HL-60 (cell line): ENCODE data around the gene SFTPB.

Source experiments
- DNase-seq, 2 experiments: peaks; one replicate each; pipeline ENCODE4 v3.0.0-alpha.2; 2010 to 2020; ENCODE audit warnings: low read depth in 1 of 2, low spot score in 1 of 2
- H3K27ac ChIP-seq: fragments of 250-450 bp; sonication (Bioruptor Pico); replicated peaks from 2 replicates; pipeline ENCODE4 v1.5.1; 2020; ENCODE audit warnings: mild to moderate bottlenecking, moderate library complexity
- H3K27me3 ChIP-seq: fragments of 250-450 bp; sonication (Bioruptor Pico); 2 replicates; pipeline ENCODE4 v1.5.1; 2021; ENCODE audit warnings: mild to moderate bottlenecking, moderate library complexity; ENCODE audit not compliant: insufficient read depth, poor library complexity, severe bottlenecking
- H3K4me3 ChIP-seq: replicated peaks from 2 replicates; pipeline ENCODE4 v1.5.1; 2011; ENCODE audit warnings: mild to moderate bottlenecking, control low read depth, low read length; ENCODE audit not compliant: insufficient read depth
- GABPA ChIP-seq: IDR thresholded peaks from 2 replicates; pipeline ENCODE4 v1.6.1; 2012; ENCODE audit warnings: low read depth
- POLR2AphosphoS5 ChIP-seq: IDR thresholded peaks from 2 replicates; pipeline ENCODE4 v1.6.1; 2012; ENCODE audit warnings: low read depth
- SPI1 ChIP-seq: IDR thresholded peaks from 2 replicates; pipeline ENCODE4 v1.6.1; 2012; ENCODE audit warnings: low read depth, mild to moderate bottlenecking, borderline replicate concordance
- TF ChIP-seq, protein P1 (sequence below): IDR thresholded peaks from 2 replicates; pipeline ENCODE4 v1.6.1; 2012; ENCODE audit warnings: low read depth; ENCODE audit not compliant: insufficient replicate concordance
- TF ChIP-seq, protein P2 (sequence below): IDR thresholded peaks from one replicate; pipeline ENCODE4 v1.5.1; 2011; ENCODE audit warnings: low read length, control low read depth, inconsistent platforms; ENCODE audit not compliant: insufficient read depth

The SFTPB gene

DNA sequence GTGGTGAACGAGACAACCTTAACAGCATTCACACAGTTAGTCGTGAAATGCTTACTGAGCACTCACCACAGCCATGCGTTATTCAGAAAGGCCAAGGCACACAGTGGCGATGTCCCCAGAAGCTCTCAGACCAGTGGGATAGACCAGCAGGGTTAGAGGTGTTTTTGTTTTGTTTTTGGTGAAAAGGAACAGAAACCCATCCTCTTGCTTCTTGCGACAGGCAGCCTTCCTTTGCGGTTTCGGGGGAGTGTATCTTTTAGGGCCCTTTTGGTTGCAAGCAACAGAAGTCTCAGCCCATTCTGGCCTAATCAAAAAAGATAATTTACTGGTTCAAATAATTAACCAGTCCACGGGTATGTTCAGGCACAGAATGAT, 30.9 kb upstream of the SFTPB start:
- TF ChIP-seq, protein P1, sequence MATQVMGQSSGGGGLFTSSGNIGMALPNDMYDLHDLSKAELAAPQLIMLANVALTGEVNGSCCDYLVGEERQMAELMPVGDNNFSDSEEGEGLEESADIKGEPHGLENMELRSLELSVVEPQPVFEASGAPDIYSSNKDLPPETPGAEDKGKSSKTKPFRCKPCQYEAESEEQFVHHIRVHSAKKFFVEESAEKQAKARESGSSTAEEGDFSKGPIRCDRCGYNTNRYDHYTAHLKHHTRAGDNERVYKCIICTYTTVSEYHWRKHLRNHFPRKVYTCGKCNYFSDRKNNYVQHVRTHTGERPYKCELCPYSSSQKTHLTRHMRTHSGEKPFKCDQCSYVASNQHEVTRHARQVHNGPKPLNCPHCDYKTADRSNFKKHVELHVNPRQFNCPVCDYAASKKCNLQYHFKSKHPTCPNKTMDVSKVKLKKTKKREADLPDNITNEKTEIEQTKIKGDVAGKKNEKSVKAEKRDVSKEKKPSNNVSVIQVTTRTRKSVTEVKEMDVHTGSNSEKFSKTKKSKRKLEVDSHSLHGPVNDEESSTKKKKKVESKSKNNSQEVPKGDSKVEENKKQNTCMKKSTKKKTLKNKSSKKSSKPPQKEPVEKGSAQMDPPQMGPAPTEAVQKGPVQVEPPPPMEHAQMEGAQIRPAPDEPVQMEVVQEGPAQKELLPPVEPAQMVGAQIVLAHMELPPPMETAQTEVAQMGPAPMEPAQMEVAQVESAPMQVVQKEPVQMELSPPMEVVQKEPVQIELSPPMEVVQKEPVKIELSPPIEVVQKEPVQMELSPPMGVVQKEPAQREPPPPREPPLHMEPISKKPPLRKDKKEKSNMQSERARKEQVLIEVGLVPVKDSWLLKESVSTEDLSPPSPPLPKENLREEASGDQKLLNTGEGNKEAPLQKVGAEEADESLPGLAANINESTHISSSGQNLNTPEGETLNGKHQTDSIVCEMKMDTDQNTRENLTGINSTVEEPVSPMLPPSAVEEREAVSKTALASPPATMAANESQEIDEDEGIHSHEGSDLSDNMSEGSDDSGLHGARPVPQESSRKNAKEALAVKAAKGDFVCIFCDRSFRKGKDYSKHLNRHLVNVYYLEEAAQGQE, result no peak
- peak; percentile 26; the same call in 1 of the 2 replicates for TF ChIP-seq SPI1
- Histone ChIP-seq H3K27ac (peak overlapping the region; percentile 76), H3K27me3 (no peaks in the 10 kb centered on the region), H3K4me3 (no peak overlapping the region)
- DNase-seq, result peak; percentile 84 to 86

GRCh38 chr2:85698184-85698879, 30.3 kb upstream of the SFTPB start:
- no peaks in the 10 kb centered on the region for H3K27me3 ChIP-seq
- H3K4me3 ChIP-seq, result no peak overlapping the region
- TF ChIP-seq, protein P2, sequence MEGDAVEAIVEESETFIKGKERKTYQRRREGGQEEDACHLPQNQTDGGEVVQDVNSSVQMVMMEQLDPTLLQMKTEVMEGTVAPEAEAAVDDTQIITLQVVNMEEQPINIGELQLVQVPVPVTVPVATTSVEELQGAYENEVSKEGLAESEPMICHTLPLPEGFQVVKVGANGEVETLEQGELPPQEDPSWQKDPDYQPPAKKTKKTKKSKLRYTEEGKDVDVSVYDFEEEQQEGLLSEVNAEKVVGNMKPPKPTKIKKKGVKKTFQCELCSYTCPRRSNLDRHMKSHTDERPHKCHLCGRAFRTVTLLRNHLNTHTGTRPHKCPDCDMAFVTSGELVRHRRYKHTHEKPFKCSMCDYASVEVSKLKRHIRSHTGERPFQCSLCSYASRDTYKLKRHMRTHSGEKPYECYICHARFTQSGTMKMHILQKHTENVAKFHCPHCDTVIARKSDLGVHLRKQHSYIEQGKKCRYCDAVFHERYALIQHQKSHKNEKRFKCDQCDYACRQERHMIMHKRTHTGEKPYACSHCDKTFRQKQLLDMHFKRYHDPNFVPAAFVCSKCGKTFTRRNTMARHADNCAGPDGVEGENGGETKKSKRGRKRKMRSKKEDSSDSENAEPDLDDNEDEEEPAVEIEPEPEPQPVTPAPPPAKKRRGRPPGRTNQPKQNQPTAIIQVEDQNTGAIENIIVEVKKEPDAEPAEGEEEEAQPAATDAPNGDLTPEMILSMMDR, result no peak
- TF ChIP-seq GABPA, result no peak
- TF ChIP-seq, protein P1, result no peak
- no peak for TF ChIP-seq POLR2AphosphoS5
- no peak for TF ChIP-seq SPI1
- no peak for DNase-seq
- peak overlapping the region; percentile 76 for H3K27ac ChIP-seq

DNA sequence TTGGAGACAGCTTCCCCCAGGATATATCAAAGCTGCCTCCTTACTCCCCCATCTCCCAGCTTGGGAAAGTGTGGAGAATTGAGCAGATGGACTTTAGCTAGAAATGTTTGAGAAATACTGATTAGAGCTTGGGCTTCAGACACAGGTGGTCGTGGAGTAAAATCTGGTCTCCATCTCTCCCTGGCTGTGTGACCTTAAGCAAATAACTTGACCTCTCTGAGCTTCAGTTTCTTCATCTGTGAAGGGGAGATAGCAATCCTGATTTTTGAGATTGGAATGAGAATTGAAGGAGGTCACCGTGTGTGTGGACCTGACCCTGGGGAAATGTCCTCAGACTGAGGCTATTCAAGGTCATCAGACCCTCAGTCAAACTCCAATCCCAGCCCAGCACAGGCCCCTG, 29.7 kb upstream of the SFTPB start:
- Histone ChIP-seq H3K4me3 (no peak overlapping the region), H3K27me3 (no peaks in the 10 kb centered on the region), H3K27ac (peak overlapping the region; percentile 76)
- no peak for DNase-seq
- TF ChIP-seq GABPA (no peak), SPI1 (no peak), POLR2AphosphoS5 (no peak)
- TF ChIP-seq, protein P2, result no peak
- TF ChIP-seq, protein P1, result no peak
